Nucleus accumbens (tissue), 56 donors: ENCODE data around the gene HNRNPLL.
A peak's percentile ranks its signal among the peaks of the same experiment; 100 is the strongest.
"Not testable (repeated sequence)": the region's sequence is repeated elsewhere in the genome, so short reads cannot be mapped to it uniquely, and the experiment has no call there.

Experiments used
- DNase-seq, 56 donors: peaks; one replicate each; lab custom pipeline; 2025; lab: John Stamatoyannopoulos, UW

Gene HNRNPLL

DNA sequence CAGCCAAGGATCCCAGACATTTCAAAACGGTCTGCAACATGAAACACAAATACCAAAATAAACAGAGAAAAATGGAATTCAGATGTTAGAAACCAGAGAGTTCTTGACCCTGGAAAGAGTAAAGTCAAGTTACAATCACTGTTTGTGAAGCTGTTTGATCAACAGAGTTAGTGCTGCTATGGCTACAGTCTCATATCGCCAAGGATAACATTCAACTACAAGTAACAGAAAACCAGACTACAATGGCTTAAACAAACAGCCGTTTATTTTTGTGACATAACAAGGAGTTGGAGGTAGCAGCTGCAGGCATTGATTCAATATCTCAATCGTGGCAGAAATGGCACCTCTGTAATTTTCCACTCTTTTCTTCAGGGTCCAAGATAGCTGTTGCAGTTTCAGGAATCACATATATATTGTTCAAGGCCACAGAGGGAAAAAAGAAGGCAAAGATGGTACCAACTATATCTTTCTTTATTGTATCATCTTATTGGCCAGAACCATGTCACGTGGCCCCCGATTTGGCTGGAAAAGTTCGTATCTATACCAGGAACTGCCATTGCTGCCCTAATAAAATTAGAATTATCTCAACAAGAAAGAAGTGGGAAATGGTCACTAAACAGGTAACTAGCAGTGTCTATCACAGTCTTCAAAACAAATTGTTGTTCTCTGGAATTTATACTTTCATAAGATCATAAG is 17.7 kb upstream of the HNRNPLL start:
- no peak for DNase-seq

DNA sequence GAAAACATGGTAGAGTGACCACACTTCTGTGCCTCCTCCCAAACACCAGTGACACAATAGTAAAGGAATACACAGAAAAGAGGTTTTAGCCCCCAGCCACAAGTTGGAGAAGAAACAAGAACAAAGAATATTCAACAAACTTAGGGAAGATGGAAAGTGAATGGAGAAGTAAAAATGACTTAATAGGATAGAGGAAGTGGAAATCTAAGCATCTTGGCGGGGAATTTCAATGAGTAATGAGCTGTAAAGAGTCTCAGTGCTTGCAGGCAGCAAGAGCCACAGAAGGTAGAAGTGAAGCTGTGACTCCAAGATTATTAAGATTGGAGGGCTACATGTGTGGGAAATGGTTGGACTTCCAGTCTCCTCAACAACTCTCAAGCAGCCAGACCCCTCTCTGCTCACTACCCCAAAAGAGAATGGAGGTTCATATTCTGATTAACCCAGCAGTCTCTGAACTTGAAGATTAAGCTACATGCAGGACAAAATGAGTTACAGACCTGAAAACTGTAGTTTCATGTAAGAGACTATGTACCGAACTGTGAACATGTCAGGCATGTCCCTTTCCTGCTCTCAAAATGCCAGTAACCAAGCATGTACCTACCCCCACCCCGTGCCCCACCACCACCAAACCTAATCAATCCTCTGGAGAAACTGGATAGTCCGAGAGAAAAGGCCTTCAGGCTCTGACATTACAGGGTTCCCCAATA is 16.9 kb upstream of the HNRNPLL start:
- no peak for DNase-seq

DNA sequence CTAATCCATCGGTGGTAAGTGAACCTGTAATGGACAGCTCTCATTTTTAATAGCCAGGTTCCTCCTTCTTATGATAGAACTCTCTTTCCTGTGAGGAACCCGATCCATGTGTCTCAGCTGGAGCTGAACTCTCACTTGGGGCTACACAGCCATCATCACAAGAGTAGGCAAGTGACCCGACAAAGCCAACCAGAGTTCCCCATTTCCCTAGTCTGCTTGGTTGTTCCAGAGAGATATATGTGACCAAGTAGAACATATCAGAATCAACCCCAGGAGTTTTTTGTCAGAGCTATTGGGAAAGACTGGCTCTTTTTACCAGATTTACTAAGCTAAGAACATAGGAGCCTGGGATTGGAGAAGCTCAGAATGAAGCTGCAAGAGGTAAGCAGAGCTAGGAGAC is 14.6 kb upstream of the HNRNPLL start:
- DNase-seq, result no peak

GRCh38 chr2:38615237-38615636 is 12.5 kb upstream of the HNRNPLL start:
- DNase-seq, result no peak

- DNase-seq, result no peak
Measured at GRCh38 chr2:38613849-38614213, 11.1 kb upstream of the HNRNPLL start.

GRCh38 chr2:38613126-38613848 is 10.6 kb upstream of the HNRNPLL start:
- no peak for DNase-seq

GRCh38 chr2:38610851-38611801 is 8.4 kb upstream of the HNRNPLL start:
- DNase-seq, result no peak

DNA sequence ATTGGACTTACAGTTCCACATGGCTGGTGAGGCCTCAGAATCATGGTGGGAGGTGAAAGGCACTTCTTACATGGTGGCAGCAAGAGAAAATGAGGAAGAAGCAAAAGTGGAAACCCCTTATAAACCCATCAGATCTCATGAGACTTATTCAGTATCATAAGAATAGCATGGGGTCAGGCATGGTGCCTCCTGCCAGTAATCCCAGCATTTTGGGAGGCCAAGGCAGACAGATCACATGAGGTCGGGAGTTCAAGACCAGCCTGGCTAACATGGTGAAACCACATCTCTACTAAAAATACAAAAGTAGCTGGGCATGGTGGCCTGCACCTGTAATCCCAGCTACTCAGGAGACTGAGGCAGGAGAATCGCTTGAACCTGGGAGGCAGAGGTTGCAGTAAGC is 6.5 kb upstream of the HNRNPLL start:
- not testable (repeated sequence) for DNase-seq

DNA sequence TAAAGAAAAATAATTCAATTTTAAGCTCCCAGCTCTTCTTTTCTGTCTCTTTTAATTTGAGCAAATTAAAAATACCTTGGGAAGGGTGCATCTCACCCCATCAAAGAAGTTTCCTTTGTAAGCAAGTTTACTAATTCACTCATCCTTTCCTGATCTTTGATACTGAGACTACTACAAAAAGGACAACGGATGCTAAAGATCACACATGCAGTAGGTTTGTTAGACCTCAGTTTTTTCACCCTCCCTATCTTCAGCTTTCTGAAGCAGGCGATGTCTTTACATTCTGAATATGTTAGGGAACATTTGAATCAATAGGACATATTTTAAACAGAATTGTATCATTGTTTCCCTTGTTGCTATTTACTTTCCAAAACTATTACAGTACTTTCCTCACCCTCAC is 6.0 kb upstream of the HNRNPLL start:
- no peak for DNase-seq

DNA sequence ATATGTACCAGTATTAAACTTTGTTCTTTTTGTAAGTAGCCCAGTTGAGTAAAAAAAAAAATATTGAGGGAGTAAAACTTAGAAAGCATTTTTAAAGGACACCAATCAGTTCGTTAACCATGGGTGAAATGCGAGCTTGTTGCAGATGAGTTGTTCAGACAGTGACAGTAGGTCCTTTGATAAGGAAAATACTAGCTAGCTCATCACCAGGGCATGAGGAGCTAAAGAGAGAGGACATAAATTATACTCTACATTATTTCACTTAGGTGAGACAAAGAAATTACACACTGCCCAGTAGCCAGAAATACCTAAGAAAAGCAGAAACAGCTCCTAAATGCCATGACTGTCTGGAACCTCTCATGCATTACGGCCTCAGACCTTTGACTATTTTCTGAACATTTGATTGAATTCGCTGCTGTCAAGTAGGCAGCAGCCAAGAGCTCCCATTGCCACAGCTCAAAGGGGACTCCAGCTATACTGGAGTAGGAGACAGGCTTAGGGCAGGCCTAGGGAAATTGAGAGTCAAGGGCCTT is 2.6 kb upstream of the HNRNPLL start:
- DNase-seq, result no peak

DNA sequence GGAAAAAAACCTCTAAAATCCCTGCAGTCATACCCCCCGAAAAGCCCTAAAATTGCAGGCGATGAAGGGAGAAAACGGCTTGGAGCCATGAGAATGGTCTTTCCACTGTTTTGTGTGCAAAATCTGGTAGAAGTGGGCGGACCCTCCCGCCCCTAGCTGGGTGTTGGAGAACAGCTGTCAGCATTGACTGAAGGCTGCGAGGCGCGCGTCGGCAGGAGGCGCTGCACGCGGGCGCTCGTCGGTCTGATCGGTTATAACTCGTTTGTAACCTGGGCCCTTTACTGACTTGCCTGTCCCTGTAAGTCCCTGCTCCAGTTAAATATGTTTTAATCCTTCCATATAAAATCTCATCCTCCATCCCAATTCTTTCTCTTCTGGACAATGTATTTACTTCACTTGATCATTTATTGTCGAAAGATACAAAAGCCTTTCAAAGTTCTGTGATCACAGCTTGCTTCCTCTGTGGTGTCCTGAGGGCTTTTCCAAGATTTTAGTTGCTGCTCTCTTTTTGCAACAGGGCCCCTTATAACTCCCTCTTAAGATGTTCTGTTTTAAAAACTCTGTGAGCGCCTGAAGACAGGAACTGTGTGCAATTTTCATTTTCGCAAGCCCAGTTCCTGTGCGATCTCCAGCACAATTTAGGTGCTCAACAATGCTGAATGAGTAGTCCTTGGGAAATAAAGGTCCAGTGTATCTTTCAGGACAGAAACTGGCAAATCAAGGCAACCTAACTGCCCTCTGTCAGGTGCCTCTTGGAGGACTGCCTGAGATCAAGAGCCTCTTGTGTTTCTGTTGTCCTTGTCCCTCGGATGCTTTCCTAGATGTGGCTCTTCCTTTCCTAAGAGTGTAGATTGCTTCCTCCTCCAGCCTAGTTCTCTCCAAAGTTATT is 918 bp upstream of the HNRNPLL start:
- peak in 53 of 56 donors; percentile 21 to 89 (median 73) for DNase-seq

DNA sequence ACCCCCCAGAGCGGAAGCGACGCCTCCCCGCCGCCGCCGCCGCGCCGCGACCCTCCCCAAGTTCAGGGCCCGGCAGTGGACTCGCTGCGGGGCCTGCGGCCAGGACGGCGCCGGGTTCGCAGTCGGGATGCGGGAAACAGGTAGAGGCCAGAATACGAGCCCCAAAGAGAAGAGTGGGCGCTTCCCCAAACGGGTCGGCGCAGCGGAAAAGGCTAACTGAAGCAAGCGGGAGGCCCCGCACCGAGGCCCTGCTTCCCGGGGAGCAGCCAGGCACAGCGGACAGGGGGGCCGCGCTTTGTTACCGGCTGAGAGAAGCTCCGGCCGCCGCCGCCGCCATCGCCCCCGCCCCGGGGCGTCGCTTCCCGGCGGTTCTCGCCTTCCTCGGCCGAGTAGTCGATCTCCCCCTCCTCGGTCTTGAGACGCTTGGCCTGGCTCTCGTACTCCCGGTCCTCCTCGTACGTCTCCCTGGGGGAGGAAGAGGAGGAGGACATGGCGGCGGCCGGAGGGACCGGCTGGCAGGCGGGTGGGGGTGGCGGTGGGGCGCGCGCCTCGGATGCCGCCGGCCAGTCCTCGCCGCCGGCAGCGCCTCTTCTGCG is 494 bp downstream of the HNRNPLL start:
- peak in 43 of 56 donors; percentile 33 to 79 (median 61) for DNase-seq

GRCh38 chr2:38601463-38602135 is 1.1 kb downstream of the HNRNPLL start:
- DNase-seq, result peak in 13 of 56 donors; percentile 15 to 67 (median 37)

- DNase-seq, result no peak
Measured at GRCh38 chr2:38600921-38601455, 1.7 kb downstream of the HNRNPLL start.

GRCh38 chr2:38600242-38600891 is 2.4 kb downstream of the HNRNPLL start:
- DNase-seq, result no peak

- no peak for DNase-seq
Measured at GRCh38 chr2:38599706-38600105, 3.0 kb downstream of the HNRNPLL start.

DNA sequence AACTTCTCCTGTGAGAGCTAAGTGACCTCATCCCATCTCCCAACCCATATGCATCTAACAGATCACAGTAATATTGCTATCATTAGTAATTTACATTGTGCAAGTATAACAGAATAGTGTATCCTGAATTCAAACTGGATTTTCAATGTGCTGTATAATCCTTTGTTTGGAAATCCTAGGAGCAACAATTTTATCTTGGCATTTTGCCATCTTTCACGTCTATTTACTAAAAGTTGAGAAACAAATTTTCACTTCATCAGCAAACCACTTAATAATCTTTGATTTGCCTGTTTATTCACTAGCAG is 3.8 kb downstream of the HNRNPLL start:
- DNase-seq, result no peak
